SK-N-SH (cell line): ENCODE data around the gene PDLIM4. TPM values are rescaled to one million over a fixed set of nuclear protein-coding genes. Genes with fewer than 3 reads are reported as not detected.

Source experiments
- CTCF ChIA-PET: fragments of 300-600, 350-600 bp; formaldehyde crosslinking; extraction: SDS; loops from one replicate; lab custom pipeline; 2021; lab: Yijun Ruan, JAX
- POLR2A ChIA-PET: fragments of 350-600 bp; sonication (Branson Sonifier 250); formaldehyde crosslinking; extraction: SDS; loops from one replicate; lab custom pipeline; 2020; ENCODE audit warnings: antibody characterized with exemption, inconsistent platforms; lab: Yijun Ruan, JAX
- DNase-seq: peaks from one replicate; pipeline ENCODE4 v3.0.0; 2012
- H2AFZ ChIP-seq: fragments of 200-600 bp; sonication (generic); 2 replicates; pipeline ENCODE4 v1.8.1; 2016; ENCODE audit warnings: antibody characterized with exemption, mild to moderate bottlenecking, low read depth
- H3F3A ChIP-seq: fragments of 200-600 bp; sonication (generic); replicated peaks from 2 replicates; pipeline ENCODE3; 2016; ENCODE audit warnings: antibody characterized with exemption, mild to moderate bottlenecking; ENCODE audit not compliant: insufficient read depth
- H3K27ac ChIP-seq, 2 experiments: fragments of 200-500 bp in 1 of 2; fragments of 200-600 bp in 1 of 2; sonication (Bioruptor generic) in 1 of 2; sonication (generic), shearing (Covaris generic) in 1 of 2; 2 replicates each; pipeline versions ENCODE4 v1.5.1 to v1.6.1; 2014 to 2016; ENCODE audit warnings: low read depth in 2 of 2, inconsistent platforms in 1 of 2, low read length in 1 of 2, mild to moderate bottlenecking in 1 of 2, mixed read lengths in 1 of 2
- H3K27me3 ChIP-seq: fragments of 200-600 bp; sonication (generic), shearing (Covaris generic); 2 replicates; pipeline ENCODE4 v1.6.1; 2016; ENCODE audit warnings: mixed run types; ENCODE audit not compliant: insufficient read depth
- H3K36me3 ChIP-seq, 2 experiments: fragments of 200-500 bp in 1 of 2; fragments of 200-600 bp in 1 of 2; sonication (Bioruptor generic) in 1 of 2; sonication (generic) in 1 of 2; replicated peaks in 1 of 2; 2 replicates each; pipeline versions ENCODE3 to v1.5.1; 2014 to 2016; ENCODE audit warnings: low read length in 1 of 2, mild to moderate bottlenecking in 1 of 2; ENCODE audit not compliant: insufficient read depth in 2 of 2, control insufficient read depth in 1 of 2
- H3K4me1 ChIP-seq, 2 experiments: fragments of 200-500 bp in 1 of 2; fragments of 200-600 bp in 1 of 2; sonication (Bioruptor generic) in 1 of 2; sonication (generic), shearing (Covaris generic) in 1 of 2; 2 replicates each; pipeline versions ENCODE4 v1.5.1 to v1.6.1; 2014 to 2016; ENCODE audit warnings: low read depth in 1 of 2, low read length in 1 of 2, mixed run types in 1 of 2; ENCODE audit not compliant: insufficient read depth in 2 of 2, control insufficient read depth in 1 of 2
- H3K4me2 ChIP-seq: fragments of 200-600 bp; sonication (generic), shearing (Covaris generic); 2 replicates; pipeline ENCODE4 v1.6.1; 2017; ENCODE audit warnings: mixed run types
- H3K4me3 ChIP-seq, 2 experiments: fragments of 200-500 bp in 1 of 2; fragments of 200-600 bp in 1 of 2; sonication (Bioruptor generic) in 1 of 2; sonication (generic), shearing (Covaris generic) in 1 of 2; 2 replicates each; pipeline versions ENCODE4 v1.5.1 to v1.8.1; 2014 to 2016; ENCODE audit warnings: low read depth in 2 of 2, inconsistent platforms in 1 of 2, low read length in 1 of 2, mild to moderate bottlenecking in 1 of 2, mixed read lengths in 1 of 2, moderate library complexity in 1 of 2
- H3K79me2 ChIP-seq: fragments of 200-600 bp; sonication (generic); 2 replicates; pipeline ENCODE4 v1.8.1; 2017; ENCODE audit warnings: mild to moderate bottlenecking; ENCODE audit not compliant: insufficient read depth
- H3K9ac ChIP-seq: fragments of 200-600 bp; sonication (generic); 2 replicates; pipeline ENCODE4 v1.6.1; 2017; ENCODE audit warnings: mixed run types
- H3K9me2 ChIP-seq: fragments of 200-600 bp; sonication (generic); 2 replicates; pipeline ENCODE4 v1.6.1; 2017; ENCODE audit warnings: mixed run types
- H3K9me3 ChIP-seq: fragments of 200-600 bp; sonication (generic); 2 replicates; pipeline ENCODE4 v1.6.1; 2017; ENCODE audit warnings: mixed run types, mild to moderate bottlenecking, moderate library complexity
- H4K20me1 ChIP-seq: fragments of 200-600 bp; sonication (generic); 2 replicates; pipeline ENCODE4 v1.6.1; 2017; ENCODE audit warnings: mild to moderate bottlenecking, mixed run types; ENCODE audit not compliant: insufficient read depth
- ELF1 ChIP-seq: IDR thresholded peaks from 2 replicates; pipeline ENCODE4 v1.4.0; 2012
- FOSL2 ChIP-seq: IDR thresholded peaks from 2 replicates; pipeline ENCODE4 v1.4.0; 2012; ENCODE audit warnings: low read depth, mild to moderate bottlenecking, moderate library complexity, borderline replicate concordance
- FOXM1 ChIP-seq: IDR thresholded peaks from 2 replicates; pipeline ENCODE4 v1.4.0; 2012; ENCODE audit warnings: low read depth, mild to moderate bottlenecking
- GABPA ChIP-seq: IDR thresholded peaks from 2 replicates; pipeline ENCODE4 v1.4.0; 2012; ENCODE audit warnings: low read depth, mild to moderate bottlenecking
- GATA2 ChIP-seq: sonication (generic); formaldehyde crosslinking; IDR thresholded peaks from 2 replicates; pipeline ENCODE4 v1.5.0; 2020; ENCODE audit warnings: mild to moderate bottlenecking, missing genetic modification reagents
- NFIC ChIP-seq: IDR thresholded peaks from 2 replicates; pipeline ENCODE4 v1.4.0; 2012; ENCODE audit warnings: borderline replicate concordance
- POLR2AphosphoS5 ChIP-seq: IDR thresholded peaks from 2 replicates; pipeline ENCODE4 v1.6.1; 2012; ENCODE audit warnings: low read depth, low read length
- RCOR1 ChIP-seq: fragments of 150-350 bp; IDR thresholded peaks from 2 replicates; pipeline ENCODE4 v1.6.1; 2017; ENCODE audit warnings: antibody characterized with exemption, low read length
- SMC3 ChIP-seq: IDR thresholded peaks from 2 replicates; pipeline ENCODE4 v1.6.1; 2012; ENCODE audit warnings: low read depth, low read length, improper control_type of control experiment
- TCF12 ChIP-seq: IDR thresholded peaks from 2 replicates; pipeline ENCODE4 v1.4.0; 2012
- WGBS: methylation state at CpG from one replicate; pipeline ENCODE4 v1.1.6; 2017; ENCODE audit warnings: low lambda C conversion rate; 5-methylcytosine and 5-hydroxymethylcytosine counted together
- polyA plus RNA-seq, 3 experiments: library from polyadenylated mRNA; depleted of rRNA; stranded (reverse); fragments of >200 nt; gene quantifications; 2 replicates each; pipeline ENCODE4 v1.2.3, GENCODE V29; 2012
- TF ChIP-seq, protein P1 (sequence below): IDR thresholded peaks from 2 replicates; pipeline ENCODE4 v1.4.0; 2012; ENCODE audit warnings: low read depth, borderline replicate concordance
- TF ChIP-seq, protein P2 (sequence below): IDR thresholded peaks from 2 replicates; pipeline ENCODE4 v1.6.1; 2012; ENCODE audit warnings: mild to moderate bottlenecking, low read depth, low read length, moderate library complexity

PDLIM4 gene
- polyA plus RNA-seq, 1 of the 3 experiments (the other 2 are of a cell fraction), result 57.1 TPM

DNA sequence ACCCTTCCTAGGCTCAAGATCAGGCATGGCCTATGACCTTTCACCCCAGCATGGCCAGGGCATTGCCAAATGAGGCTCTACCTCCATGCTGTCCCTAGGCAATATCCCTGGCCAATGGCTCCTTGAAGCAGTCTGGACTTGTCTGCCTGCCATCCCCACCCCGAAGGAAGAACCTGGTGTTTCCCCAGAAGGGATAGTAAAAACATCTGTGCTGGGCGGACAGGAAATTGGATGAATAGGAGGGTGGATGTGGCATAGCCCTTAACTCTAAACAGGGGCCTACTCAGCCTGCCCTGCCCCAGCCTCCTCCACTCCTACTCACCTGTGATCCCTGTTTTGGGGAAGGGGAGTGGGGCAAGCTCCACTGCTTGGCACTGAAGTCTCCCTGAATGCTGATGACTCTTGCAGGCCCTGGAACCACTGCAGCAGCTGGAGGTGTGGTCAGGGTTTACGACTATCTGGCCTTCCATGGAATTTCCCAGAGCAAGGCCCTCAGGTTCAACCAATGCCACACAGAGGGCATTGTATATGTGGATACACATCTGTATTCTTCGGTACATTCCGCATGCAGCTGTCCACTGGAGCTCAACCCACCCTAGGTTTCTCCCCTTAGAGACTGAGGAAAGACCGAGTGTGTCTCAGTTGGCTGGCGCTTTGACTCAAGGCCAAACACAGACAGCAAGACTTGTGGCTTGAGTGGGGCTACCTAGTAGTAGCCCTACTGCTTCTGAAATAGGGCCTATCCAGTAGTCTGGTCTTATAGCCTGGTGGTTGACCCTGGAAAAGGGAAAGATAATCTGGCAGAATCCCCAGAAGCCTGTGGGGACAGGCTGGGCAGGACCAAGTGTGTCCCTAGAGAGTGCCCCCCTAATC is 23.4 kb upstream of the PDLIM4 start:
- Histone ChIP-seq H3K9me3 (no peaks in the 10 kb centered on the region), H3F3A (no peaks in the 10 kb centered on the region), H4K20me1 (no peaks in the 10 kb centered on the region), H3K79me2 (no peaks in the 10 kb centered on the region), H3K4me1 (no peaks in the 10 kb centered on the region), H2AFZ (no peak overlapping the region), H3K27ac (no peak overlapping the region), H3K4me3 (no peak overlapping the region), H3K36me3 (no peaks in the 10 kb centered on the region), H3K9ac (no peak overlapping the region), H3K9me2 (no peaks in the 10 kb centered on the region), H3K27me3 (no peaks in the 10 kb centered on the region), H3K4me2 (no peak overlapping the region)
- POLR2A ChIA-PET, result no interaction called here
- CTCF ChIA-PET, result interaction anchor here (0.6 to 1.2 kb wide), 2 partner anchors 169 to 542 kb away, joined by 3 read pairs; no protein-coding TSS in a partner anchor
- no peak for DNase-seq
- WGBS, result 81% methylated on average over 7 of the region's 7 CpGs
- no peak for TF ChIP-seq FOXM1
- no peak for TF ChIP-seq FOSL2
- TF ChIP-seq SMC3, result no peak
- TF ChIP-seq, protein P1, sequence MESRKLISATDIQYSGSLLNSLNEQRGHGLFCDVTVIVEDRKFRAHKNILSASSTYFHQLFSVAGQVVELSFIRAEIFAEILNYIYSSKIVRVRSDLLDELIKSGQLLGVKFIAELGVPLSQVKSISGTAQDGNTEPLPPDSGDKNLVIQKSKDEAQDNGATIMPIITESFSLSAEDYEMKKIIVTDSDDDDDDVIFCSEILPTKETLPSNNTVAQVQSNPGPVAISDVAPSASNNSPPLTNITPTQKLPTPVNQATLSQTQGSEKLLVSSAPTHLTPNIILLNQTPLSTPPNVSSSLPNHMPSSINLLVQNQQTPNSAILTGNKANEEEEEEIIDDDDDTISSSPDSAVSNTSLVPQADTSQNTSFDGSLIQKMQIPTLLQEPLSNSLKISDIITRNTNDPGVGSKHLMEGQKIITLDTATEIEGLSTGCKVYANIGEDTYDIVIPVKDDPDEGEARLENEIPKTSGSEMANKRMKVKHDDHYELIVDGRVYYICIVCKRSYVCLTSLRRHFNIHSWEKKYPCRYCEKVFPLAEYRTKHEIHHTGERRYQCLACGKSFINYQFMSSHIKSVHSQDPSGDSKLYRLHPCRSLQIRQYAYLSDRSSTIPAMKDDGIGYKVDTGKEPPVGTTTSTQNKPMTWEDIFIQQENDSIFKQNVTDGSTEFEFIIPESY, result no peak
- no peak for TF ChIP-seq GABPA
- no peak for TF ChIP-seq TCF12
- no peak for TF ChIP-seq GATA2 (CRISPR knock-in tag)
- TF ChIP-seq, protein P2, sequence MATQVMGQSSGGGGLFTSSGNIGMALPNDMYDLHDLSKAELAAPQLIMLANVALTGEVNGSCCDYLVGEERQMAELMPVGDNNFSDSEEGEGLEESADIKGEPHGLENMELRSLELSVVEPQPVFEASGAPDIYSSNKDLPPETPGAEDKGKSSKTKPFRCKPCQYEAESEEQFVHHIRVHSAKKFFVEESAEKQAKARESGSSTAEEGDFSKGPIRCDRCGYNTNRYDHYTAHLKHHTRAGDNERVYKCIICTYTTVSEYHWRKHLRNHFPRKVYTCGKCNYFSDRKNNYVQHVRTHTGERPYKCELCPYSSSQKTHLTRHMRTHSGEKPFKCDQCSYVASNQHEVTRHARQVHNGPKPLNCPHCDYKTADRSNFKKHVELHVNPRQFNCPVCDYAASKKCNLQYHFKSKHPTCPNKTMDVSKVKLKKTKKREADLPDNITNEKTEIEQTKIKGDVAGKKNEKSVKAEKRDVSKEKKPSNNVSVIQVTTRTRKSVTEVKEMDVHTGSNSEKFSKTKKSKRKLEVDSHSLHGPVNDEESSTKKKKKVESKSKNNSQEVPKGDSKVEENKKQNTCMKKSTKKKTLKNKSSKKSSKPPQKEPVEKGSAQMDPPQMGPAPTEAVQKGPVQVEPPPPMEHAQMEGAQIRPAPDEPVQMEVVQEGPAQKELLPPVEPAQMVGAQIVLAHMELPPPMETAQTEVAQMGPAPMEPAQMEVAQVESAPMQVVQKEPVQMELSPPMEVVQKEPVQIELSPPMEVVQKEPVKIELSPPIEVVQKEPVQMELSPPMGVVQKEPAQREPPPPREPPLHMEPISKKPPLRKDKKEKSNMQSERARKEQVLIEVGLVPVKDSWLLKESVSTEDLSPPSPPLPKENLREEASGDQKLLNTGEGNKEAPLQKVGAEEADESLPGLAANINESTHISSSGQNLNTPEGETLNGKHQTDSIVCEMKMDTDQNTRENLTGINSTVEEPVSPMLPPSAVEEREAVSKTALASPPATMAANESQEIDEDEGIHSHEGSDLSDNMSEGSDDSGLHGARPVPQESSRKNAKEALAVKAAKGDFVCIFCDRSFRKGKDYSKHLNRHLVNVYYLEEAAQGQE, result no peak
- no peak for TF ChIP-seq RCOR1
- no peak for TF ChIP-seq ELF1
- TF ChIP-seq POLR2AphosphoS5, result no peak
- no peak for TF ChIP-seq NFIC
